Esophagus squamous epithelium (tissue), 4 donors: ENCODE measurements around the gene MMP12.

Source experiments
- CTCF ChIP-seq, 6 experiments: fragments of 450-650 bp in 4 of 6; fragments of 200-600 bp in 2 of 6; sonication (generic) in 2 of 6; IDR thresholded peaks; one replicate each; pipeline ENCODE4 v1.5.1; 2016 to 2019; ENCODE audit warnings: antibody characterized with exemption in 6 of 6, mild to moderate bottlenecking in 4 of 6, moderate library complexity in 4 of 6
- POLR2A ChIP-seq, 4 donors: fragments of 450-650 bp; IDR thresholded peaks; one replicate each; pipeline ENCODE4 v1.6.1; 2017; ENCODE audit warnings: antibody characterized with exemption in 4 of 4, mild to moderate bottlenecking in 4 of 4, moderate library complexity in 3 of 4

- no peak for TF ChIP-seq CTCF (IDR thresholded peaks at IDR 0.05)
- no peak for TF ChIP-seq POLR2A (IDR thresholded peaks at IDR 0.05)
Observed at GRCh38 chr11:102843489-102843888, 31.3 kb downstream of the MMP12 start, which contains the start of gene MMP3.
